NB4 (cell line): ENCODE measurements around the gene GNAI2.

Experiments used
- TF ChIP-seq, protein P1 (sequence below): IDR thresholded peaks from one replicate; pipeline ENCODE4 v1.5.1; 2012; ENCODE audit warnings: low read depth, low read length
- TF ChIP-seq, protein P2 (sequence below): IDR thresholded peaks from 2 replicates; pipeline ENCODE4 v1.6.1; 2011; ENCODE audit warnings: low read depth, low read length

DNA sequence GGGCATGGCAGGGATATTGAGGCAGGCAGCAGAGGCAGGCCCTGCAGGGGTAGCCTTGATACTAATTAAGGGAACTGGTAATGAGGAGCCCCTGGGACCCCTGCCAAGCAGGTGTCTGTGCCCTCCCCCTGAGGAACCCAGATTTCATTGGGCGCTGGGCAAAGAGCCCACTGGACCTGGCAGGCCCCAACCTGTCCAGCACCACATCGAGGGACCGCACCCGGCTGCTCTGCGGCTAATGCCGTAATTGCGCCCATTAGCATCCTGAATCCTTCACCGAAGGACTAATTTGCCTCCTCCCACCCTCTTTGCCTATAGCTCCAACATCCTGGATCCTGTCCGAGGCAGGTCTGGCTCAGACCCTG is 19.2 kb downstream of the GNAI2 start:
- TF ChIP-seq, protein P1, sequence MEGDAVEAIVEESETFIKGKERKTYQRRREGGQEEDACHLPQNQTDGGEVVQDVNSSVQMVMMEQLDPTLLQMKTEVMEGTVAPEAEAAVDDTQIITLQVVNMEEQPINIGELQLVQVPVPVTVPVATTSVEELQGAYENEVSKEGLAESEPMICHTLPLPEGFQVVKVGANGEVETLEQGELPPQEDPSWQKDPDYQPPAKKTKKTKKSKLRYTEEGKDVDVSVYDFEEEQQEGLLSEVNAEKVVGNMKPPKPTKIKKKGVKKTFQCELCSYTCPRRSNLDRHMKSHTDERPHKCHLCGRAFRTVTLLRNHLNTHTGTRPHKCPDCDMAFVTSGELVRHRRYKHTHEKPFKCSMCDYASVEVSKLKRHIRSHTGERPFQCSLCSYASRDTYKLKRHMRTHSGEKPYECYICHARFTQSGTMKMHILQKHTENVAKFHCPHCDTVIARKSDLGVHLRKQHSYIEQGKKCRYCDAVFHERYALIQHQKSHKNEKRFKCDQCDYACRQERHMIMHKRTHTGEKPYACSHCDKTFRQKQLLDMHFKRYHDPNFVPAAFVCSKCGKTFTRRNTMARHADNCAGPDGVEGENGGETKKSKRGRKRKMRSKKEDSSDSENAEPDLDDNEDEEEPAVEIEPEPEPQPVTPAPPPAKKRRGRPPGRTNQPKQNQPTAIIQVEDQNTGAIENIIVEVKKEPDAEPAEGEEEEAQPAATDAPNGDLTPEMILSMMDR: no peak
- TF ChIP-seq, protein P2, sequence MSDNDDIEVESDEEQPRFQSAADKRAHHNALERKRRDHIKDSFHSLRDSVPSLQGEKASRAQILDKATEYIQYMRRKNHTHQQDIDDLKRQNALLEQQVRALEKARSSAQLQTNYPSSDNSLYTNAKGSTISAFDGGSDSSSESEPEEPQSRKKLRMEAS: no peak
